ENCODE measurements around the gene KLF17. TPM values are rescaled to one million over a fixed set of nuclear protein-coding genes. Genes with fewer than 3 reads are reported as not detected.

KLF17 gene
- polyA plus RNA-seq, 3 donors = not detected

- DNase-seq = no peak
- H3K4me1 ChIP-seq (ENCODE audit: control insufficient read depth in 1 of 2, insufficient read depth in 2 of 2, low read length in 2 of 2) = no peaks in the 10 kb centered on the region
- no peak for TF ChIP-seq CTCF (IDR thresholded peaks at IDR 0.05)
These were observed 39.3 kb downstream of the KLF17 start for GRCh38 chr1:44157903-44158302.

GRCh38 chr1:44158871-44159270, 40.2 kb downstream of the KLF17 start:
- Histone ChIP-seq H3K79me2 (ENCODE audit: insufficient read depth, low read length) (no peaks in the 10 kb centered on the region), H2AFZ (ENCODE audit: insufficient read depth, low read depth, low read length, poor library complexity, severe bottlenecking) (no peak overlapping the region), H3K27ac (ENCODE audit: low read depth in 1 of 2, low read length in 2 of 2) (no peak overlapping the region), H4K20me1 (ENCODE audit: insufficient read depth, low read length) (no peaks in the 10 kb centered on the region), H3K27me3 (ENCODE audit: control insufficient read depth in 2 of 2, insufficient read depth in 2 of 2, low read length in 2 of 2) (no peaks in the 10 kb centered on the region), H3K4me1 (ENCODE audit: control insufficient read depth in 1 of 2, insufficient read depth in 2 of 2, low read length in 2 of 2) (no peaks in the 10 kb centered on the region), H3K36me3 (replicated peaks in 1 of 2; ENCODE audit: control insufficient read depth in 1 of 2, insufficient read depth in 2 of 2, low read length in 2 of 2) (no peaks in the 10 kb centered on the region), H3K9ac (ENCODE audit: insufficient read depth, low read length, poor library complexity, severe bottlenecking) (no peak overlapping the region), H3K4me2 (replicated peaks; ENCODE audit: extremely low read depth, low read length, poor library complexity, severe bottlenecking) (no peak overlapping the region), H3K4me3 (replicated peaks in 1 of 3; ENCODE audit: low read depth in 2 of 3, low read length in 3 of 3) (no peak overlapping the region), H3K9me3 (replicated peaks in 1 of 2; ENCODE audit: control insufficient read depth in 1 of 2, insufficient read depth in 1 of 2, low read length in 2 of 2) (no peaks in the 10 kb centered on the region)
- Mint-ChIP-seq H3K27me3 (ENCODE audit: low read depth in 3 of 3) (peaks cover 2 to 14% (median 3%) of the 10 kb centered on the region in 3 donors), H3K36me3 (no peaks in the 10 kb centered on the region), H3K27ac (peak overlapping the region in 1 of 7 donors; percentile 32), H3K4me3 (no peak overlapping the region), H3K9me3 (peaks cover 1 to 7% (median 2%) of the 10 kb centered on the region in 7 donors), H3K4me1 (no peaks in the 10 kb centered on the region)
- intact Hi-C loops (cut with micrococcal nuclease) = no loop called here
- no peak for TF ChIP-seq CTCF (IDR thresholded peaks at IDR 0.05)
- no peak for DNase-seq

More at GRCh38 chr1:44157903-44158302, 39.3 kb downstream of the KLF17 start:
- Histone ChIP-seq H3K36me3 (replicated peaks in 1 of 2; ENCODE audit: control insufficient read depth in 1 of 2, insufficient read depth in 2 of 2, low read length in 2 of 2) (no peaks in the 10 kb centered on the region), H3K27ac (ENCODE audit: low read depth in 1 of 2, low read length in 2 of 2) (no peak overlapping the region), H3K9ac (ENCODE audit: insufficient read depth, low read length, poor library complexity, severe bottlenecking) (no peak overlapping the region), H3K79me2 (ENCODE audit: insufficient read depth, low read length) (no peaks in the 10 kb centered on the region), H3K27me3 (ENCODE audit: control insufficient read depth in 2 of 2, insufficient read depth in 2 of 2, low read length in 2 of 2) (no peaks in the 10 kb centered on the region), H2AFZ (ENCODE audit: insufficient read depth, low read depth, low read length, poor library complexity, severe bottlenecking) (no peak overlapping the region), H4K20me1 (ENCODE audit: insufficient read depth, low read length) (no peaks in the 10 kb centered on the region), H3K4me2 (replicated peaks; ENCODE audit: extremely low read depth, low read length, poor library complexity, severe bottlenecking) (no peak overlapping the region), H3K9me3 (replicated peaks in 1 of 2; ENCODE audit: control insufficient read depth in 1 of 2, insufficient read depth in 1 of 2, low read length in 2 of 2) (no peaks in the 10 kb centered on the region), H3K4me3 (replicated peaks in 1 of 3; ENCODE audit: low read depth in 2 of 3, low read length in 3 of 3) (no peak overlapping the region)
- H3K27me3 Mint-ChIP-seq (ENCODE audit: low read depth in 3 of 3) = peaks cover under 1 to 13% (median 2%) of the 10 kb centered on the region in 3 donors
- H3K36me3 Mint-ChIP-seq = no peaks in the 10 kb centered on the region
- H3K27ac Mint-ChIP-seq = no peak overlapping the region
- no peak overlapping the region for H3K4me3 Mint-ChIP-seq
- intact Hi-C loops (cut with micrococcal nuclease) = no loop called here
- 100% methylated on average over 1 of the region's 1 CpG for WGBS (ENCODE audit: insufficient coverage)
- peaks cover 0 to 7% (median 2%) of the 10 kb centered on the region in 7 donors for H3K9me3 Mint-ChIP-seq
- no peaks in the 10 kb centered on the region for H3K4me1 Mint-ChIP-seq

All from CD14-positive monocyte (primary cell).